Astrocyte (in vitro differentiated cells and primary cell): Measurements from ENCODE around the gene MIEF1.

Source experiments
- CTCF ChIP-seq: IDR thresholded peaks from 2 replicates; pipeline ENCODE4 v1.5.1; 2011; ENCODE audit warnings: low read depth, mild to moderate bottlenecking, inconsistent platforms, low read length, moderate library complexity; ENCODE audit not compliant: insufficient read depth
- EZH2 ChIP-seq: IDR thresholded peaks from 2 replicates; pipeline ENCODE4 v1.6.1; 2012; ENCODE audit warnings: mild to moderate bottlenecking, low read length, inconsistent platforms; ENCODE audit not compliant: insufficient read depth

- TF ChIP-seq CTCF (no peak), EZH2 (no peak)
Measured at GRCh38 chr22:39469326-39469680, 32.8 kb upstream of the MIEF1 start.
